Measurements from ENCODE around the gene AQP12A.

- TF ChIP-seq, protein P1, sequence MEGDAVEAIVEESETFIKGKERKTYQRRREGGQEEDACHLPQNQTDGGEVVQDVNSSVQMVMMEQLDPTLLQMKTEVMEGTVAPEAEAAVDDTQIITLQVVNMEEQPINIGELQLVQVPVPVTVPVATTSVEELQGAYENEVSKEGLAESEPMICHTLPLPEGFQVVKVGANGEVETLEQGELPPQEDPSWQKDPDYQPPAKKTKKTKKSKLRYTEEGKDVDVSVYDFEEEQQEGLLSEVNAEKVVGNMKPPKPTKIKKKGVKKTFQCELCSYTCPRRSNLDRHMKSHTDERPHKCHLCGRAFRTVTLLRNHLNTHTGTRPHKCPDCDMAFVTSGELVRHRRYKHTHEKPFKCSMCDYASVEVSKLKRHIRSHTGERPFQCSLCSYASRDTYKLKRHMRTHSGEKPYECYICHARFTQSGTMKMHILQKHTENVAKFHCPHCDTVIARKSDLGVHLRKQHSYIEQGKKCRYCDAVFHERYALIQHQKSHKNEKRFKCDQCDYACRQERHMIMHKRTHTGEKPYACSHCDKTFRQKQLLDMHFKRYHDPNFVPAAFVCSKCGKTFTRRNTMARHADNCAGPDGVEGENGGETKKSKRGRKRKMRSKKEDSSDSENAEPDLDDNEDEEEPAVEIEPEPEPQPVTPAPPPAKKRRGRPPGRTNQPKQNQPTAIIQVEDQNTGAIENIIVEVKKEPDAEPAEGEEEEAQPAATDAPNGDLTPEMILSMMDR (IDR thresholded peaks at IDR 0.05): no peak
- TF ChIP-seq MAZ (IDR thresholded peaks at IDR 0.05; ENCODE audit: borderline replicate concordance, low read depth, low read length) (no peak), NPAS2 (CRISPR knock-in tag; IDR thresholded peaks at IDR 0.05; ENCODE audit: borderline replicate concordance) (no peak)
These were observed 15.5 kb downstream of the AQP12A start for GRCh38 chr2:240707043-240707756.
